NB4 (cell line): Measurements from ENCODE around the gene CNTN5.

Experiments used
- DNase-seq: peaks from one replicate; pipeline ENCODE4 v3.0.0; 2010; ENCODE audit warnings: low read depth
- H3K4me3 ChIP-seq: one replicate; pipeline ENCODE4 v1.5.1; 2011; ENCODE audit warnings: mild to moderate bottlenecking, low read depth, low read length, moderate library complexity
- MYC ChIP-seq: IDR thresholded peaks from 2 replicates; pipeline ENCODE4 v1.6.1; 2011; ENCODE audit warnings: low read depth, low read length
- POLR2A ChIP-seq: IDR thresholded peaks from 2 replicates; pipeline ENCODE4 v1.6.1; 2011; ENCODE audit warnings: mild to moderate bottlenecking; ENCODE audit not compliant: insufficient read length; ENCODE audit errors: extremely low read depth
- TF ChIP-seq, protein P1 (sequence below): IDR thresholded peaks from one replicate; pipeline ENCODE4 v1.5.1; 2012; ENCODE audit warnings: low read depth, low read length
- TF ChIP-seq, protein P2 (sequence below): IDR thresholded peaks from 2 replicates; pipeline ENCODE4 v1.6.1; 2011; ENCODE audit warnings: low read depth, low read length

CNTN5 gene

GRCh38 chr11:100221791-100222190, 1201.0 kb downstream of the CNTN5 start:
- DNase-seq, result no peak
- TF ChIP-seq MYC, result no peak
- TF ChIP-seq, protein P1, sequence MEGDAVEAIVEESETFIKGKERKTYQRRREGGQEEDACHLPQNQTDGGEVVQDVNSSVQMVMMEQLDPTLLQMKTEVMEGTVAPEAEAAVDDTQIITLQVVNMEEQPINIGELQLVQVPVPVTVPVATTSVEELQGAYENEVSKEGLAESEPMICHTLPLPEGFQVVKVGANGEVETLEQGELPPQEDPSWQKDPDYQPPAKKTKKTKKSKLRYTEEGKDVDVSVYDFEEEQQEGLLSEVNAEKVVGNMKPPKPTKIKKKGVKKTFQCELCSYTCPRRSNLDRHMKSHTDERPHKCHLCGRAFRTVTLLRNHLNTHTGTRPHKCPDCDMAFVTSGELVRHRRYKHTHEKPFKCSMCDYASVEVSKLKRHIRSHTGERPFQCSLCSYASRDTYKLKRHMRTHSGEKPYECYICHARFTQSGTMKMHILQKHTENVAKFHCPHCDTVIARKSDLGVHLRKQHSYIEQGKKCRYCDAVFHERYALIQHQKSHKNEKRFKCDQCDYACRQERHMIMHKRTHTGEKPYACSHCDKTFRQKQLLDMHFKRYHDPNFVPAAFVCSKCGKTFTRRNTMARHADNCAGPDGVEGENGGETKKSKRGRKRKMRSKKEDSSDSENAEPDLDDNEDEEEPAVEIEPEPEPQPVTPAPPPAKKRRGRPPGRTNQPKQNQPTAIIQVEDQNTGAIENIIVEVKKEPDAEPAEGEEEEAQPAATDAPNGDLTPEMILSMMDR, result no peak
- TF ChIP-seq POLR2A, result no peak
- TF ChIP-seq, protein P2, sequence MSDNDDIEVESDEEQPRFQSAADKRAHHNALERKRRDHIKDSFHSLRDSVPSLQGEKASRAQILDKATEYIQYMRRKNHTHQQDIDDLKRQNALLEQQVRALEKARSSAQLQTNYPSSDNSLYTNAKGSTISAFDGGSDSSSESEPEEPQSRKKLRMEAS, result no peak

GRCh38 chr11:100224541-100225034, 1203.8 kb downstream of the CNTN5 start:
- no peak for TF ChIP-seq POLR2A
- TF ChIP-seq MYC, result no peak
- TF ChIP-seq, protein P2, result no peak
- TF ChIP-seq, protein P1, result no peak
- no peak overlapping the region for H3K4me3 ChIP-seq
- DNase-seq, result no peak

More at GRCh38 chr11:100221791-100222190, 1201.0 kb downstream of the CNTN5 start:
- no peak overlapping the region for H3K4me3 ChIP-seq

DNA sequence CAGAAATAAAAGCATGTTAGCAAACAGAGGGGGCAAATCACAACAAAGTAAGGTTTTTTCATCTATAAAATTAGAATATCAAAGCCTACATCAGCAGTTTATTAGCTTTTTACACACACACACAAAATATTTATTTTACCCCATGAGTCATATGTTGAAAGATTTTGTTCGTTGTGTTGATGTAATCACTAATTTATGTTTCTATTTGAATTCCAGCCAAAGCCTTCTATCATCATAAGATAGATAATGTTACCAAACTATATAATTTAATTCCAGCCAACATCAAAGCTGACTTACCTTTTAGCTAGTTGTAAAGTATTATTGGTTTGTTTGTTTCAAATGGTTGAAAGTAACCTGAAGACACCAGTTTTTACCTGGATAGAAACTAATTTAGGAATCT, 1208.3 kb downstream of the CNTN5 start:
- TF ChIP-seq, protein P1, result no peak
- TF ChIP-seq POLR2A (no peak), MYC (no peak)
- TF ChIP-seq, protein P2, result no peak
- DNase-seq, result no peak

GRCh38 chr11:100232006-100232405, 1211.3 kb downstream of the CNTN5 start:
- no peak for DNase-seq
- no peak overlapping the region for H3K4me3 ChIP-seq
- TF ChIP-seq POLR2A, result no peak
- no peak for TF ChIP-seq MYC
- TF ChIP-seq, protein P1, result no peak
- TF ChIP-seq, protein P2, result no peak

More for the DNA sequence above, 1208.3 kb downstream of the CNTN5 start:
- H3K4me3 ChIP-seq, result no peak overlapping the region

GRCh38 chr11:100235085-100235484, 1214.3 kb downstream of the CNTN5 start:
- TF ChIP-seq, protein P2, result no peak
- no peak for TF ChIP-seq MYC
- TF ChIP-seq POLR2A, result no peak
- TF ChIP-seq, protein P1, result no peak
- H3K4me3 ChIP-seq, result no peak overlapping the region
- DNase-seq, result no peak

GRCh38 chr11:100240025-100240539, 1219.3 kb downstream of the CNTN5 start:
- DNase-seq, result no peak
- H3K4me3 ChIP-seq, result no peak overlapping the region
- TF ChIP-seq, protein P2, result no peak
- TF ChIP-seq MYC (no peak), POLR2A (no peak)
- TF ChIP-seq, protein P1, result no peak
